HepG2 (cell line): ENCODE results near the gene MAP1LC3B. TPM values are rescaled to one million over a fixed set of nuclear protein-coding genes. Genes with fewer than 3 reads are reported as not detected.

Source experiments
- AHR ChIP-seq: IDR thresholded peaks from 2 replicates; pipeline ENCODE4 v1.6.1; 2018; ENCODE audit warnings: missing genetic modification reagents, missing compliant biosample characterization
- ATF1 ChIP-seq: IDR thresholded peaks from 2 replicates; pipeline ENCODE4 v1.6.1; 2016; ENCODE audit warnings: mild to moderate bottlenecking, control low read depth
- ATF7-NPFF ChIP-seq: sonication (generic); formaldehyde crosslinking; IDR thresholded peaks from 2 replicates; pipeline ENCODE4 v1.8.1; 2023; ENCODE audit warnings: mild to moderate bottlenecking, low read depth, missing genetic modification reagents, moderate library complexity
- FLYWCH1 ChIP-seq: sonication (generic); formaldehyde crosslinking; IDR thresholded peaks from 2 replicates; pipeline ENCODE4 v1.8.1; 2023; ENCODE audit warnings: mild to moderate bottlenecking, missing genetic modification reagents
- GABPA ChIP-seq, 2 experiments: IDR thresholded peaks; 2 replicates each; pipeline ENCODE4 v1.6.1; 2011 to 2016; ENCODE audit warnings: low read depth in 2 of 2, low read length in 1 of 2, missing biosample characterization in 1 of 2, missing genetic modification characterization in 1 of 2
- HNRNPH1 ChIP-seq: fragments of 200-400 bp; formaldehyde crosslinking; optimal IDR thresholded peaks from 2 replicates; pipeline ENCODE3; 2017; ENCODE audit warnings: mild to moderate bottlenecking, low read depth, low read length
- HNRNPK ChIP-seq: fragments of 200-400 bp; formaldehyde crosslinking; IDR thresholded peaks from 2 replicates; pipeline ENCODE4 v1.6.1; 2018; ENCODE audit warnings: low read length, low read depth, moderate library complexity, mild to moderate bottlenecking; ENCODE audit not compliant: poor library complexity, severe bottlenecking
- KLF9 ChIP-seq: IDR thresholded peaks from 2 replicates; pipeline ENCODE4 v1.6.1; 2016; ENCODE audit warnings: low read depth
- MTF2 ChIP-seq: sonication (generic); formaldehyde crosslinking; IDR thresholded peaks from 2 replicates; pipeline ENCODE4 v1.5.0; 2020; ENCODE audit warnings: missing genetic modification reagents, borderline replicate concordance
- NFIC ChIP-seq: IDR thresholded peaks from 2 replicates; pipeline ENCODE4 v1.6.1; 2012; ENCODE audit warnings: mild to moderate bottlenecking, low read length, inconsistent platforms
- POLR2AphosphoS2 ChIP-seq: IDR thresholded peaks from 2 replicates; pipeline ENCODE4 v1.6.1; 2011; ENCODE audit warnings: low read depth, low read length, improper control_type of control experiment
- RBFOX2 ChIP-seq: fragments of 200-400 bp; formaldehyde crosslinking; IDR thresholded peaks from 2 replicates; pipeline ENCODE4 v1.6.1; 2017; ENCODE audit warnings: low read depth, mild to moderate bottlenecking, low read length
- RBM22 ChIP-seq: fragments of 200-400 bp; formaldehyde crosslinking; optimal IDR thresholded peaks from 2 replicates; pipeline ENCODE3; 2017; ENCODE audit warnings: mild to moderate bottlenecking, low read length, moderate library complexity
- TBX3 ChIP-seq: fragments of 450-650 bp; IDR thresholded peaks from 2 replicates; pipeline ENCODE4 v1.6.1; 2017; ENCODE audit warnings: antibody characterized with exemption, mild to moderate bottlenecking, inconsistent platforms, borderline replicate concordance
- ZNF121 ChIP-seq: sonication (generic); formaldehyde crosslinking; IDR thresholded peaks from 2 replicates; pipeline ENCODE4 v1.5.0; 2020; ENCODE audit warnings: mild to moderate bottlenecking, missing genetic modification reagents
- ZNF234 ChIP-seq: sonication (generic); formaldehyde crosslinking; conservative IDR thresholded peaks from 2 replicates; pipeline ENCODE4 v1.5.1; 2020; ENCODE audit warnings: mild to moderate bottlenecking, missing genetic modification reagents
- ZNF317 ChIP-seq: sonication (generic); formaldehyde crosslinking; IDR thresholded peaks from 2 replicates; pipeline ENCODE4 v1.5.0; 2020; ENCODE audit warnings: mild to moderate bottlenecking, missing genetic modification reagents
- ZNF33A ChIP-seq: sonication (generic); formaldehyde crosslinking; IDR thresholded peaks from 2 replicates; pipeline ENCODE4 v1.5.1; 2020; ENCODE audit warnings: missing genetic modification reagents, mild to moderate bottlenecking, moderate library complexity, borderline replicate concordance
- ZNF446 ChIP-seq: sonication (generic); formaldehyde crosslinking; IDR thresholded peaks from 2 replicates; pipeline ENCODE4 v1.5.0; 2020; ENCODE audit warnings: mild to moderate bottlenecking, missing genetic modification reagents
- ZNF567 ChIP-seq: sonication (generic); formaldehyde crosslinking; IDR thresholded peaks from 2 replicates; pipeline ENCODE4 v1.8.1; 2023; ENCODE audit warnings: mild to moderate bottlenecking, missing genetic modification reagents, borderline replicate concordance
- ZNF616 ChIP-seq: sonication (generic); formaldehyde crosslinking; IDR thresholded peaks from 2 replicates; pipeline ENCODE4 v1.5.0; 2020; ENCODE audit warnings: low read depth, mild to moderate bottlenecking, missing genetic modification reagents
- ZNF878 ChIP-seq: sonication (generic); formaldehyde crosslinking; IDR thresholded peaks from 2 replicates; pipeline ENCODE4 v1.8.1; 2023; ENCODE audit warnings: mild to moderate bottlenecking, missing genetic modification reagents, moderate library complexity
- polyA plus RNA-seq, 8 experiments: library from polyadenylated mRNA; depleted of rRNA in 3 of 8; stranded (reverse) in 7 of 8; unstranded in 1 of 8; fragments of >200 nt; fragmentation: Illumina TruSeq in 4 of 8; extraction: Trizol in 4 of 8; gene quantifications; 2 replicates each; pipeline versions ENCODE4 v1.2.1 to v1.2.3, GENCODE V29; 2011 to 2016; ENCODE audit warnings: low read depth in 4 of 8, missing spikeins in 1 of 8, mixed read lengths in 1 of 8; ENCODE audit not compliant: insufficient read depth in 1 of 8
- total RNA-seq, 5 experiments: library from RNA; depleted of rRNA; stranded (reverse); fragments of >200 nt; fragmentation: Illumina TruSeq; extraction: Trizol; gene quantifications; 2 replicates each; pipeline ENCODE4 v1.2.3, GENCODE V29; 2016; ENCODE audit warnings: low read depth in 1 of 5
- TF ChIP-seq, protein P1 (sequence below): sonication (generic); formaldehyde crosslinking; IDR thresholded peaks from 2 replicates; pipeline ENCODE4 v1.9.0; 2022; ENCODE audit warnings: missing genetic modification reagents, mild to moderate bottlenecking, borderline replicate concordance
- TF ChIP-seq, protein P2 (sequence below): sonication (generic); formaldehyde crosslinking; IDR thresholded peaks from 2 replicates; pipeline ENCODE4 v1.4.0; 2020; ENCODE audit warnings: missing genetic modification reagents
- TF ChIP-seq, protein P3 (sequence below): sonication (generic); formaldehyde crosslinking; IDR thresholded peaks from 2 replicates; pipeline ENCODE4 v1.8.1; 2023; ENCODE audit warnings: mild to moderate bottlenecking, missing genetic modification reagents
- TF ChIP-seq, protein P4 (sequence below): sonication (generic); formaldehyde crosslinking; IDR thresholded peaks from 2 replicates; pipeline ENCODE4 v1.4.0; 2020; ENCODE audit warnings: mild to moderate bottlenecking, low read depth, missing genetic modification reagents

MAP1LC3B gene
- total and polyA plus RNA-seq, 2 of the 13 experiments (the other 11 are each of a cell fraction or from before 2014, with no cell fraction given) = 15.7 to 37.4 TPM

DNA sequence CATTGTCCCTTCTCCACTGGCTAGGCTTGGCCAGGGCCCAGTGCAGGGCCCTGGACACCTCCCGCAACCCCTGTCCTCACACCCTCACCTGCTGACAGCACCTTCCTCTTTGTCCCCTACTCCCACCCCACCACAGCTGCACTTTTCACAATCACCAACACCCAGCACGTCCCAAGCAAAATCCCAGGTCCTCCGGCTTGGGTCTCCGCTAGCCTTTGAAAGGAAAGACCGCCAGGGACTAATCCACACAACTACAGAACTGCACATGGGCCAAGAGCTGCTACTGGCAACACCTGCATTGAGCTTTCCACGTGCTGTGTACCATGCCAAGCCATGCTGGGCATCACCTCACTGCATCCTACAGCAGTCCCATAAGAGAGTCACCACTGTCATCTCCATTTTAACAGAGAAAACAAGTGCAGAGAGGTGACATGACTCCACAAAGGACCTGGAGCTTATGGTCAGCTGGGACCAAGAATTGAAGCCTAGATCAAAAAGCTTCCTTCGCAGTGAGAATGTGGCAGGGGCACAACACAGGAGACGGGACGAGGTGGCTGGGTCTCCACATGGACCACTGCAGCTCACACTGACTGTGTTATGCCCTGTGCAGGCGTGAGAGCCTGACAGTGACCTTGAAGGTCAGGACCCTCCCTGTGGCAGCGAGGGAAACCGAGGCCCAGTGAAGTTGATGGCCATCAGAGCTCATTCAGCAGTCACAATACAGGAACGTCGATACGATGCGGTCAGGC, 31.1 kb upstream of the MAP1LC3B start (continued):
- TF ChIP-seq, protein P1, sequence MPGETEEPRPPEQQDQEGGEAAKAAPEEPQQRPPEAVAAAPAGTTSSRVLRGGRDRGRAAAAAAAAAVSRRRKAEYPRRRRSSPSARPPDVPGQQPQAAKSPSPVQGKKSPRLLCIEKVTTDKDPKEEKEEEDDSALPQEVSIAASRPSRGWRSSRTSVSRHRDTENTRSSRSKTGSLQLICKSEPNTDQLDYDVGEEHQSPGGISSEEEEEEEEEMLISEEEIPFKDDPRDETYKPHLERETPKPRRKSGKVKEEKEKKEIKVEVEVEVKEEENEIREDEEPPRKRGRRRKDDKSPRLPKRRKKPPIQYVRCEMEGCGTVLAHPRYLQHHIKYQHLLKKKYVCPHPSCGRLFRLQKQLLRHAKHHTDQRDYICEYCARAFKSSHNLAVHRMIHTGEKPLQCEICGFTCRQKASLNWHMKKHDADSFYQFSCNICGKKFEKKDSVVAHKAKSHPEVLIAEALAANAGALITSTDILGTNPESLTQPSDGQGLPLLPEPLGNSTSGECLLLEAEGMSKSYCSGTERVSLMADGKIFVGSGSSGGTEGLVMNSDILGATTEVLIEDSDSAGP = peak; percentile 29; the same call in 1 of the 2 replicates
- TF ChIP-seq RBM22 (peak; percentile 96), NFIC (no peak), ATF1 (CRISPR knock-in tag) (no peak), ATF7-NPFF (CRISPR knock-in tag) (no peak), POLR2AphosphoS2 (peak; percentile 67; the same call in 1 of the 2 replicates), ZNF121 (CRISPR knock-in tag) (no peak), RBFOX2 (no peak), ZNF616 (CRISPR knock-in tag) (no peak), ZNF317 (CRISPR knock-in tag) (no peak), AHR (no peak), TBX3 (no peak), ZNF878 (no peak), HNRNPK (no peak), KLF9 (CRISPR knock-in tag) (no peak), ZNF234 (CRISPR knock-in tag) (no peak), ZNF446 (CRISPR knock-in tag) (0 out of 2 replicates have a peak, but pooled peaks have one; percentile 25), FLYWCH1 (CRISPR knock-in tag) (no peak), ZNF567 (CRISPR knock-in tag) (no peak), MTF2 (CRISPR knock-in tag) (no peak), ZNF33A (CRISPR knock-in tag) (no peak), GABPA (IDR thresholded peaks at IDR 0.05; ENCODE audit: low read depth, low read length) (no peak), GABPA (CRISPR knock-in tag; IDR thresholded peaks at IDR 0.05; ENCODE audit: low read depth) (no peak), HNRNPH1 (no peak)
- TF ChIP-seq, protein P2, sequence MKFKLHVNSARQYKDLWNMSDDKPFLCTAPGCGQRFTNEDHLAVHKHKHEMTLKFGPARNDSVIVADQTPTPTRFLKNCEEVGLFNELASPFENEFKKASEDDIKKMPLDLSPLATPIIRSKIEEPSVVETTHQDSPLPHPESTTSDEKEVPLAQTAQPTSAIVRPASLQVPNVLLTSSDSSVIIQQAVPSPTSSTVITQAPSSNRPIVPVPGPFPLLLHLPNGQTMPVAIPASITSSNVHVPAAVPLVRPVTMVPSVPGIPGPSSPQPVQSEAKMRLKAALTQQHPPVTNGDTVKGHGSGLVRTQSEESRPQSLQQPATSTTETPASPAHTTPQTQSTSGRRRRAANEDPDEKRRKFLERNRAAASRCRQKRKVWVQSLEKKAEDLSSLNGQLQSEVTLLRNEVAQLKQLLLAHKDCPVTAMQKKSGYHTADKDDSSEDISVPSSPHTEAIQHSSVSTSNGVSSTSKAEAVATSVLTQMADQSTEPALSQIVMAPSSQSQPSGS = no peak
- TF ChIP-seq, protein P3, sequence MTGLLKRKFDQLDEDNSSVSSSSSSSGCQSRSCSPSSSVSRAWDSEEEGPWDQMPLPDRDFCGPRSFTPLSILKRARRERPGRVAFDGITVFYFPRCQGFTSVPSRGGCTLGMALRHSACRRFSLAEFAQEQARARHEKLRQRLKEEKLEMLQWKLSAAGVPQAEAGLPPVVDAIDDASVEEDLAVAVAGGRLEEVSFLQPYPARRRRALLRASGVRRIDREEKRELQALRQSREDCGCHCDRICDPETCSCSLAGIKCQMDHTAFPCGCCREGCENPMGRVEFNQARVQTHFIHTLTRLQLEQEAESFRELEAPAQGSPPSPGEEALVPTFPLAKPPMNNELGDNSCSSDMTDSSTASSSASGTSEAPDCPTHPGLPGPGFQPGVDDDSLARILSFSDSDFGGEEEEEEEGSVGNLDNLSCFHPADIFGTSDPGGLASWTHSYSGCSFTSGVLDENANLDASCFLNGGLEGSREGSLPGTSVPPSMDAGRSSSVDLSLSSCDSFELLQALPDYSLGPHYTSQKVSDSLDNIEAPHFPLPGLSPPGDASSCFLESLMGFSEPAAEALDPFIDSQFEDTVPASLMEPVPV (CRISPR knock-in tag) = no peak
- TF ChIP-seq, protein P4, sequence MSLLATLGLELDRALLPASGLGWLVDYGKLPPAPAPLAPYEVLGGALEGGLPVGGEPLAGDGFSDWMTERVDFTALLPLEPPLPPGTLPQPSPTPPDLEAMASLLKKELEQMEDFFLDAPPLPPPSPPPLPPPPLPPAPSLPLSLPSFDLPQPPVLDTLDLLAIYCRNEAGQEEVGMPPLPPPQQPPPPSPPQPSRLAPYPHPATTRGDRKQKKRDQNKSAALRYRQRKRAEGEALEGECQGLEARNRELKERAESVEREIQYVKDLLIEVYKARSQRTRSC (CRISPR knock-in tag) = no peak
